Adrenal gland (tissue), 12 donors: ENCODE data around the gene GASK1A. TPM values are rescaled to one million over a fixed set of nuclear protein-coding genes. Genes with fewer than 3 reads are reported as not detected.
A peak's percentile ranks its signal among the peaks of the same experiment; 100 is the strongest.

Experiments
- DNase-seq, 7 donors: peaks; one replicate each; pipeline ENCODE4 v3.0.0-alpha.2; 2019 to 2020
- H3K27ac ChIP-seq, 5 donors: fragments of 200-600 bp; sonication (generic) in 4 of 5; 1 replicate in 3 of 5; 2 replicates in 2 of 5; pipeline versions ENCODE4 v1.5.1 to v1.8.0; 2016 to 2020; ENCODE audit warnings: mild to moderate bottlenecking in 1 of 5
- H3K27me3 ChIP-seq: fragments of 200-600 bp; 2 replicates; pipeline ENCODE4 v1.8.0; 2021
- H3K36me3 ChIP-seq, 2 donors: fragments of 200-600 bp; replicated peaks in 1 of 2; 1 replicate in 1 of 2; 2 replicates in 1 of 2; pipeline versions ENCODE4 v1.5.1 to v1.8.0; 2018 to 2022
- H3K4me1 ChIP-seq, 2 donors: fragments of 200-600 bp; replicated peaks in 1 of 2; 1 replicate in 1 of 2; 2 replicates in 1 of 2; pipeline versions ENCODE4 v1.5.1 to v1.8.0; 2018 to 2021
- H3K4me3 ChIP-seq, 4 donors: fragments of 200-600 bp; sonication (generic) in 3 of 4; one replicate each; pipeline ENCODE4 v1.5.1; 2016 to 2018
- H3K9me3 ChIP-seq, 3 donors: fragments of 200-600 bp; sonication (generic) in 1 of 3; replicated peaks in 1 of 3; 1 replicate in 2 of 3; 2 replicates in 1 of 3; pipeline versions ENCODE4 v1.5.1 to v1.8.0; 2016 to 2021
- POLR2A ChIP-seq, 2 donors: fragments of 450-650 bp; IDR thresholded peaks; one replicate each; pipeline ENCODE4 v1.6.1; 2017; ENCODE audit warnings: antibody characterized with exemption in 2 of 2, mild to moderate bottlenecking in 2 of 2, moderate library complexity in 1 of 2
- WGBS, 4 donors: extraction: QIAGEN DNeasy Blood & Tissue Kit in 2 of 4; methylation state at CpG; one replicate each; pipeline versions ENCODE4 v1.1.5 to v1.1.7; 2013 to 2017; 5-methylcytosine and 5-hydroxymethylcytosine counted together
- intact Hi-C, 2 donors: fragments of 100-400 bp; cut with DNase I; formaldehyde crosslinking; loops; one replicate each; pipeline versions ENCODE4 v1.14.1 to v1.15.0; 2022 to 2023
- polyA plus RNA-seq, 3 donors: library from polyadenylated mRNA; stranded (reverse); fragments of 200-250 nt in 2 of 3; fragments of 350-450 nt in 1 of 3; fragmentation: Illumina TruSeq in 1 of 3; extraction: RNeasy Lipid Tissue Mini Kit (QIAGEN cat#74804) in 1 of 3; gene quantifications; one replicate each; pipeline ENCODE4 v1.2.3, GENCODE V29; 2013 to 2014
- total RNA-seq, 9 donors: library from RNA; depleted of rRNA in 4 of 9; stranded (reverse); fragments of >200 nt in 4 of 9; fragments of 120-200 nt in 1 of 9; fragmentation: NEBNext Ultra II Directional in 1 of 9; extraction: Animal tissue kit (Norgen Biotek cat#: 25700) in 1 of 9; gene quantifications; one replicate each; pipeline versions ENCODE4 v1.1.0 to v1.2.4, GENCODE V29; 2013 to 2023
- TF ChIP-seq, protein P1 (sequence below), 6 experiments: fragments of 450-650 bp in 4 of 6; fragments of 200-600 bp in 2 of 6; sonication (generic) in 1 of 6; IDR thresholded peaks; 1 replicate in 5 of 6; 2 replicates in 1 of 6; pipeline versions ENCODE4 v1.5.1 to v1.8.0; 2016 to 2021; ENCODE audit warnings: antibody characterized with exemption in 6 of 6, mild to moderate bottlenecking in 2 of 6, moderate library complexity in 1 of 6
- donor health status: healthy with polysubstance abuse.
- donor health status: Bipolar disorder and iron deficiency.
- donor health status: DM: yes; HTN: yes; CAD: no.
- donor health status: DM: no; HTN: no; CAD: no.
- donor health status: DM: no; HTN: no; CAD: no.
- donor health status: DM: yes; HTN: yes; CAD: no.

Gene GASK1A
- total and polyA plus RNA-seq, 12 donors: 1.5 to 15.5 (median 4.5) TPM

DNA sequence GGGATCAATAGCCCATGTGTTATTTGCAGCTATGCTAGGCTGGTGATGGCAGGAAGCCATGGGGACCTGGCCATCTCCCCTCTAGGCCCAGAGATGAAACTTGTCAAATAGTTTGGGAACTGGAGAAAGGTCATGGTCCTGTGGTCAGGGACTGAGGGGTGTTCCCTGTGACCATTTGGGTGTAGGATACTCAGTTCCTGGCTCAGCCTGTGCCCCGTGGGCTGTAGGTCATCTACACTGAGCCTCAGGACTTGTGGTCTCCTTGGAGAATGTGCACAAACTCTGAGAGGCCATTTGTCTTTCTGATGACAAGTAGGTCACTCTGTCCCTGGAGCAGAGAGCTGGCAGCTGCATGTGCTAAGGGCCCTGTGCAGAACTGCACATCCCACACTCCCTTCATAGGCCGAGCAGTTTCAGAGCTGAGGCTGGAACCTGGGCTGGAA, 17.5 kb downstream of the GASK1A start:
- Histone ChIP-seq H3K9me3 (no peaks in the 10 kb centered on the region), H3K36me3 (no peaks in the 10 kb centered on the region), H3K27ac (peak overlapping the region in 2 of 5 donors; percentile 21 to 91), H3K4me1 (peaks cover 0 to 22% of the 10 kb centered on the region in 2 donors), H3K27me3 (no peaks in the 10 kb centered on the region), H3K4me3 (no peak overlapping the region)
- DNase-seq: peak in 6 of 7 donors; percentile 31 to 84 (median 54)
- no peak for TF ChIP-seq POLR2A (IDR thresholded peaks at IDR 0.05)
- TF ChIP-seq, protein P1, sequence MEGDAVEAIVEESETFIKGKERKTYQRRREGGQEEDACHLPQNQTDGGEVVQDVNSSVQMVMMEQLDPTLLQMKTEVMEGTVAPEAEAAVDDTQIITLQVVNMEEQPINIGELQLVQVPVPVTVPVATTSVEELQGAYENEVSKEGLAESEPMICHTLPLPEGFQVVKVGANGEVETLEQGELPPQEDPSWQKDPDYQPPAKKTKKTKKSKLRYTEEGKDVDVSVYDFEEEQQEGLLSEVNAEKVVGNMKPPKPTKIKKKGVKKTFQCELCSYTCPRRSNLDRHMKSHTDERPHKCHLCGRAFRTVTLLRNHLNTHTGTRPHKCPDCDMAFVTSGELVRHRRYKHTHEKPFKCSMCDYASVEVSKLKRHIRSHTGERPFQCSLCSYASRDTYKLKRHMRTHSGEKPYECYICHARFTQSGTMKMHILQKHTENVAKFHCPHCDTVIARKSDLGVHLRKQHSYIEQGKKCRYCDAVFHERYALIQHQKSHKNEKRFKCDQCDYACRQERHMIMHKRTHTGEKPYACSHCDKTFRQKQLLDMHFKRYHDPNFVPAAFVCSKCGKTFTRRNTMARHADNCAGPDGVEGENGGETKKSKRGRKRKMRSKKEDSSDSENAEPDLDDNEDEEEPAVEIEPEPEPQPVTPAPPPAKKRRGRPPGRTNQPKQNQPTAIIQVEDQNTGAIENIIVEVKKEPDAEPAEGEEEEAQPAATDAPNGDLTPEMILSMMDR (IDR thresholded peaks at IDR 0.05): no peak
- 14 to 50% (median 49%) methylated on average over 1 to 2 of the region's 2 CpGs for WGBS, 4 donors
- intact Hi-C loops: no loop called here

DNA sequence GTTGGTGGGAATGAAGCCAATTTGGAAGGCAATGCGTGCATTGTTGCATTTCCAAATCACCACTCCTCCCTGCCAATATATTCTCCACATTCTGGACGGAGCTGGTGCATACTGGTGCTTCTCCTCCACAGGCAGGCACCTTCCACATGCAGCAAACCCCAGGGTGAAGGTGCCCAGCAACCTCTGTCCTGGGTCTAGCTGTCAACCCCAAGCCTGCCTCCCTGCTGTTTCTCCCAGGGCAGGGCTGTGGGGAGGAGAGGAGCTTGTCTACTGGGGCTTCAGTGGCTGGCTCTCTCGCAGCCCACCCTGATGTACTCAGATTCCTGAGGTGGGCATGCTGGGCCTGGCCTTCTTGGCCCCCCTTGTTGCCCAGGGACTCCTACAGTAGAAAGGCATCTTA, 20.1 kb downstream of the GASK1A start:
- TF ChIP-seq, protein P1 (IDR thresholded peaks at IDR 0.05): no peak
- TF ChIP-seq POLR2A (IDR thresholded peaks at IDR 0.05): no peak
- Histone ChIP-seq H3K9me3 (no peaks in the 10 kb centered on the region), H3K36me3 (no peaks in the 10 kb centered on the region), H3K4me1 (peaks cover 0 to 27% of the 10 kb centered on the region in 2 donors), H3K27me3 (no peaks in the 10 kb centered on the region), H3K27ac (peak overlapping the region in 2 of 5 donors; percentile 76 to 91), H3K4me3 (no peak overlapping the region)
- WGBS, 4 donors: 75 to 91% (median 85%) methylated on average over 3 of the region's 3 CpGs
- intact Hi-C loops: no loop called here
- DNase-seq: no peak

GRCh38 chr3:42999632-43000031, 20.5 kb downstream of the GASK1A start:
- Histone ChIP-seq H3K27me3 (no peaks in the 10 kb centered on the region), H3K27ac (peak overlapping the region in 2 of 5 donors; percentile 76 to 91), H3K4me1 (peaks cover 0 to 27% of the 10 kb centered on the region in 2 donors), H3K9me3 (no peaks in the 10 kb centered on the region), H3K36me3 (no peaks in the 10 kb centered on the region), H3K4me3 (no peak overlapping the region)
- DNase-seq: no peak
- 76 to 89% (median 82%) methylated on average over 4 of the region's 4 CpGs for WGBS, 4 donors
- intact Hi-C loops: no loop called here
- TF ChIP-seq POLR2A (IDR thresholded peaks at IDR 0.05): no peak
- TF ChIP-seq, protein P1 (IDR thresholded peaks at IDR 0.05): no peak

DNA sequence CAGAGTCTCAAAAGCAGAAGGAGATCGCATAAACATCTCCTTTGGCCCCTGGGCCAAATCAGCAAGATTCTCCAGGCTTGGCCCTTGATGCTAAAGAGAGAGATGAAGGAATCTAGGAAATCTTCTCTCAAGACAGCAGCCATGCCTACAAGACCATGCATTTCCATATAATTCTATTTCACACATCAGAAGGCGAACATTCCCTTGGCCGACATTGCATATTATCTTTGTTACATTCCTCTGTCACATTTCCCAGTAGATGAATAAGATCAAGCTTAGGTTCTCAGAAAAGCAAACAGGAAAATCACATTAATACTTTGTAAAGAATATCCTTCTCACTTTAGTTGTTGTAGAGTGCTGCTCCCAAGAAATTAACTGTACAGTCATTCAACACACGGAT, 21.3 kb downstream of the GASK1A start:
- Histone ChIP-seq H3K36me3 (no peaks in the 10 kb centered on the region), H3K4me3 (no peak overlapping the region), H3K27me3 (no peaks in the 10 kb centered on the region), H3K4me1 (peaks cover 0 to 27% of the 10 kb centered on the region in 2 donors), H3K9me3 (no peaks in the 10 kb centered on the region), H3K27ac (peak overlapping the region in 3 of 5 donors; percentile 39 to 91 (median 76))
- TF ChIP-seq, protein P1 (IDR thresholded peaks at IDR 0.05): no peak
- no peak for TF ChIP-seq POLR2A (IDR thresholded peaks at IDR 0.05)
- DNase-seq: no peak
- intact Hi-C loops: no loop called here
- WGBS, 4 donors: 78 to 87% (median 86%) methylated on average over 4 of the region's 4 CpGs
